NCI-H1436 treated with DMSO at 0.1 percent for 48 hours (cell line): ENCODE measurements around the gene MTUS2.
"Not testable (repeated sequence)": the region's sequence is repeated elsewhere in the genome, so short reads cannot be mapped to it uniquely, and the experiment has no call there.

Source experiments
- DNase-seq: peaks from one replicate; lab custom pipeline; 2025; lab: John Stamatoyannopoulos, UW

MTUS2 gene

DNA sequence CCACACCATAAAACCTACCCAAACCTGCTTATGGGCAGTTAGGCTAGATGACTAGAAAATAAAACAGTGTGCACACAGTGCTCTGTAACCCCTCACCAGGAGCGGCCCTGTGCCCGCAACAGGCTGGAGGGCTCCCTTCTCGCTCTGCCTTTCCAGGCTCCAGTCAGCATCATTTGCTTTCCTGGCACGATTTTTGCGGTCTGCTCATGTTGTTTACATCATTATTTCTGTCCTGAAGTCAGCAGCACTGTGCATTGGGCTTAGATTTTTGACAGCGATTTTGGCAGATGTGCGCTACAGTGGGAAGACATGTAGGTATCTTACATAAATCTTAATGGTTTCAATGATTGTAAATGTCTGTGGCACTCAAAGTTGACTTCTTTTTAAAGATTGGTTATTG is 344.0 kb downstream of the MTUS2 start:
- DNase-seq, result no peak

DNA sequence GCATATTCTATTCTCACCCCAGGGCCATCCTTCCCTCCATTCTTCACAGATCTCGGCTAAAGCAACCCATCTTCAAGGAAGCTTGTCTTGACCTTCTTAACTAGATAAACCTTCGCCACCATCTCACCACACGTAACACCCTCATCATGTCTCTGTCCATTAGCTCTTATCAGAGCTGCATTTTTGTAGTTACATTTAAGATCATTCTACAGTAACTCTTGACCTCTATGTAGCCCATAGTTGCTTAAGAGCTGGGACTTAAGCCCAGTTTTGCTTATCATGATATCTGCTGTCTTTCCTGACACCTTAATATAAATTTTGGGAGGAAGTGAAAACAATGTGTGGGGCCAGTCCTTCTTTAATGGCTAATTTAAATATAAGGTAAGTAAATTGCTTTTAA is 345.1 kb downstream of the MTUS2 start:
- DNase-seq, result no peak

DNA sequence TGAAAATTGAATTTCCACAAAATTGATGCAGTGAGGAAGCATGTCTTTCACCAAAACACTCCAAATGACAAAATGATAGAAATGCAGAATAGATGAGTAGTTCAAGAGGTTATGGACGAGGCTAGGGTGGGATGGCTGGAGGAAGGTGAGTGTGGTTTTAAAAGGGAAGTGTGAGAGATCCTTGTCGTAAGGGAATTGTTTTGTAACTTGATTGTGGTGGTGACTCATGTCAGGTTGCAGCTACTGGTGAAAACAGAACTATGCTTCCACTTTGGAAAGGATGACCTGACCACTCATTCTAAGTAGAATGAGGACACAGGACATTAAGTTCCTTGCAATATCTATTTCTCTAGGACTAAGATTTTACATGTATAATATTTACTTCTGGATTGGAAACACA is 345.7 kb downstream of the MTUS2 start:
- no peak for DNase-seq

DNA sequence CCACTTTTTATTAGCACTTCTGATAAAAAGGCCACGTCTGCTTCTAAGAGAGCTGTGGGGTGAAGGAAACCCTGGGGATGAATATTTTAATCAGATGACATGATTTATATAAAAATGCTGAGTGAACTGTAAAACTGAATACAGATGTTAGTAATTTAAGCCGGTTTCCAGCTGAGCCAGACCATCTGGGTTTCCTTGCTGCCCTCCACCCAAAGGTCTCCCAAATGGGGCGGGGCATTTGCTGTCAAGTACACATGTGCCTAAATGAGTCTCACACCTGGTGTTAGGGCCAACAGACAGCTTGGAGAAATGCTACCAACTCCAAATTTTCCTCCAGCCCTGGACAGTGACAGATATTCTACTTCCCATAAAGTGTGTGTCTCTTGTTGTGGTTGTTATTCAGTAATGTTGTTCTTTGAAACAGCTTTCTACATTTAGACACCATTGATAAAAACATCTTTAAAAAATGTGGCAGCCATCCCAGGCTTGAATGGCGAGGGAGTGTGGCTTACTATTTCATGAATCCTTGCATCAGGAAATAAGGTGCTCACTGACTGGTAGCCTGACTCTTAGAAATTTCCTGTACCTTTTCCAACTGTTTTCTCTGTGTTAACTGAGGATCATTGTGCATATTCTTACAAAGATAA is 350.4 kb downstream of the MTUS2 start:
- DNase-seq, result no peak

DNA sequence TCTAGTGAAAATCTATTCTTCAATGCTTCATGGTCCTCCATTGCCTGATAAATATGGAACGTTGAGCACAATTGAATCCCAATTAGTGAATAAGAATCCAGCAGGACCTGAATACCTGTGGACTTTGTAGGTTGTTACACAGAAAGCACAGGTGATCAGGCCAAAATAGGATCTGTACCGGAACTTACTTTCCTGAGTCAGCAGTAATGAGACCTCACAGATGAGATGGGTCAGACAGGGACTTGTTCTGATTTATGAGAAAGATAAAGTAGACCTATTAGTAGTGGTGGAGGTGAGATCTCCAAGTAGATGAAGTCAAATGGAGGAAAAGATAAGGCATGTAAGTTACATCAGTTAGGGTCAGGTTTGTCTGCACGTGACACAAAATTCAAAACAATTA is 351.1 kb downstream of the MTUS2 start:
- no peak for DNase-seq

DNA sequence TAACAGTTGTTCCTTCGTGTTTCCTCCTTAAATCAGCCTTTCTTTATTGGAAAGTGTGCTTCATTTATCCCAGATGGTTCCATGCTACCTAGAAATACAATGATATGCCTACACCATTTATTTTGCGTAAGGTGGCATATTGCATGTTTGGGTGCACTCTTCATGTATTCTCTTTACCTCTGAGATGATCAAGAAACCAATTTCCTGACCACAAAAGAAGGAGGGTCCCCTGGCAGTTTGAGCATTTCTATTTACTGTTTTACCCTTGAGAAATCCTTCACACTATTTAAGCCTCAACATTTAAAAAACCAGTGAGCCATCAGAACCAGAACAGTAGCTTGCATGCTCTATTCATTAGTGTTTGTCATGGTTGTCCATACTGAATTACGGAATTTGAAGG is 354.0 kb downstream of the MTUS2 start:
- DNase-seq, result no peak

DNA sequence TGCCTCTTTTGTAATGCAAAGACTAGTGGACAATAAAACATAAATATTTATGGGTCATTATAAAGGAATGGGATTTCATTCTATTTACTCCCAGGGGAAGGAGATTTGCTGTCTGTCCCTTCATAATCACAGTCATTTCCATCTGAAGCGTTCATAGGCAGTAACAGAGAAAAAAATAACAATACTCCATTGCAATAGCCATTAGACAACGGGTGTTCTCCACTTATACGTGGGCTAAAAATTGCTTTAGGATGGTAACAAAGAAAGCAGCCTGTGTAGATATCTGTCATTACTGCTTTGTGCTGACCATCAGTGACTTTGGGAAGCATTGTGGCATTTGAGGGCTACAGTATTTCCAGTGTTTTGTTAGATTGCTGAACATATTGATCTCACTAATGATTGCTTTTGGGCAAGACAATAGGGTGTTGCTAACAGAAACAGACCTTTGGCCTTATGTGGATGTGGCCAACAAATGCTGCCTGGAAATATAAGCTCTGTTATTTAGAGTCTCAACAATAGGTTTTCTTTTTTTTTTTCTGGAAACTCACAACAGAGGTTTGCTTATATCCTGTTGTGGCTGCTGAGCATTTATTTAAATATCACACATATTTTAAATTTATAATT is 355.2 kb downstream of the MTUS2 start:
- DNase-seq, result no peak

DNA sequence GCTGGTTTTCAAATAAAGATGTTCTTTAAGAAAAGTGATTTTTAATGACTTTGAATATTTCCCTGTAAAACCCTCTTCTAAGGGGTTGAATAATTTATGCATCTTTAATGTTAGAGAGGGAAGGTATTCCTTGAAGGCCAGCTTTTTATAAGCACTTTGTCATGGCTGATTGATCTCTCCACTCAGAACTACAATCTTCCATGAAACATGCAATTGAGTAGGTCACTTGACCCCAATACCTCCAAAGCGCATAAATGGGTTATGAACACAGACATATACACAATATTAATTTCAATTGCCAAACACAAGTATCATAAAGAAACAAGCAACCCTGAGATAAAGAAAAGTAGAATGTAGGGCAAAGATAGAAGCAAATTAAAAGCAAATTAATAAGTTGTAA is 359.9 kb downstream of the MTUS2 start:
- DNase-seq, result no peak

DNA sequence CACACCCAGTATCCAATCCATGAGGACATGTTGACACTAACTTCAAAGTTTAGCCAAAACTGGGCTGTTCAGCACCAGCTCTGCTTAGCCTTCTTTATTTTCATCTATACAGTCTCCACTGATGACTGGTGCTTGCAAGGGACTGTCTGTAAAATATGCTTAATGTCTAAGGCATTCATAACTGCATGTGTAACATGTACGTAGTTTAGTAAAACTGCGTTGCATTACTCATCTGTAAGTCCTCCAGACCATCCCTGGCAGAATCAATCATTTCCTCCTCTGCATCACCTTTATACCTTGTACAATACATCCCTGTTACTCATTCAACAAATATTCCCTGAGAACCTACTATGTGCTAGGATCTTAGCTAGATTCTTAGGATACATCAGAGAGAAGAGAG is 362.1 kb downstream of the MTUS2 start:
- no peak for DNase-seq

DNA sequence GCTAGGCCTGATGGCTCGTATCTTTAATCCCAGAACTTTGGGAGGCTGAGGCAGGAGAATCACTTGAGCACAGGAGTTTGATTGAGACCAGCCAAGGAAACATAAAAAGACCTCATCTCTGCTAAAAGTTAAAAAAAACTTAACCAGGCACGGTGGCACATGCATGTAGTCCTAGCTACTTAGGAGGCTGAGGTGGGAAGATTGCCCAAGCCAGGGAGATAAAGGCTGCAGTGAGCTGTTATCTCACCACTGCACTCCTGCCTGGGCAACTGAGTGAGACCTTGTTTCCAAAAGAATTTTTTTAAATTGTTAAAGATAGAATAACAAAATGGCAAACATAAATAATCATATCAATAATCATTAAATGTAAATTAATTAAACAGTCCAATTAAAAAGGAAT is 365.8 kb downstream of the MTUS2 start:
- DNase-seq, result no peak

DNA sequence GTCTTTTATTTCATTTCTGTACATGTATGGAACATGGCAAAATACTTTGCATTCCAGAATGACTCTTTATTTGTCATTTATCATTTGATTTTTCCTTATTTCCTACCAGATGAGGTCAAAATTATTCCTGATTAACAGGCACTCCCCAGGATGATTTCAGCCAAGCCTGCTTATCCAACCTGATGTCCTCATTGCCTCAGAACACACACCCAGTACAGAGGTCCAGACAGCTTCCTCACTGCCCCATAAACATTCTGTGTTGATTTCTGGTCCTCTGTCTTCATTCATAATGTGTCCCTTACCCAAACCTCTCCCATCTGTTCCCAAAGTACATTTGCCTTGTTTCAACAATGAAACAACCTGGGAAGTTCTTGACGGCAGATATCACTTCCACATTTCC is 367.4 kb downstream of the MTUS2 start:
- DNase-seq, result no peak

DNA sequence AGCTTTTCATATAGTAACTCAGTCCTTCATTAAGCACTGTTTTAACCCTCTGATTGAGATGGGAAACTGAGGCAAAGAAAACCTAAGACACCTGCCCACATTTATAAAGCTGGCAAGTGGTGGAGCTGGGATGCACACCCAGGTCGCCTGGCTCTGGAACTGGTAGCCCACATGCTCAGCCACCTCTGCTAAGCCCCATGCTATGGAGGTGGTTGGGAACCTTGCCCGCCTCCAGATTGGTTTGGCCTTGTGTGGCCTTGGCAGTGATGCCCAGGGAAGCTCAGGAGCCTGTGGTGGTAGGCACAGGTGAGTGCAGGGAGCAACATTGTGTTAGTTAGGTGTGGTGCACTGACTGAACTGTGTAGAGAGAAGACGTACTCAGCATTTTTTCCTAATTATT is 370.2 kb downstream of the MTUS2 start:
- no peak for DNase-seq

DNA sequence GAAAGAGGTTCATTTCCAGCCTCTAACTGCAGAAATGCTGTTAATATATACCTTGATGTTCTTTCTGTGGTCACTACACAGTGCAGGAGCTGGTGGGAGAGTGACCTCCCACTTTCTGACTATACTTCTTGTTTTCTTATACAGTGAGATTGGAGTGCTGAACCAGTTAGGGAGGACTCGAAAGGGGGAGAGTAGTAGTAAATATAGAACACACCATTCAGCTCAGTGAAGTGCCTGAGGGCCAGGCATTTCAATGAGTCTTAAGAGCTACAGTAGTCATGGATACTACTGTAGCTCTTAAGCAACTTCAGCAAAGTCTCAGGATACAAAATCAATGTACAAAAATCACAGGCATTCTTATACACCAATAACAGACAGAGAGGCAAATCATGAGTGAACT is 372.9 kb downstream of the MTUS2 start:
- DNase-seq, result no peak

DNA sequence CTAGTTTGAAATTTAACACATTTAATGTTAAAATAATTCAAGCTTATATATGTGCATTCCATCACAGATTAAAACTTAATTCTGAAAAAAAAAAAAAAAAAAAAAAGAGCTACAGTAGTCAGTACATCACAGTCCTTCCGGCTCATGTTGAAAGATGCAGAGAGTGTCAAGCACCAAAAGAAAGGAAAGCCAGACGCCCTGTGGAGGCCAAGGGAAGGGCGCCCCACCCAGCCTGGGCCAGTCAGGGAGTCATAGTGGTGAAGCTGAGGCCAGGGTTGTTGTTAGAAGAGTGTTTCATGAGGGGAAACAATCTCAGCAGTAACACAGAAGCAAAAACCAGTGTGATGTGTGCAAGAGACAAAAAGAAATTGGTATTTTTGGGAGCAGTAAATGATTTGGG is 375.3 kb downstream of the MTUS2 start:
- DNase-seq, result no peak

DNA sequence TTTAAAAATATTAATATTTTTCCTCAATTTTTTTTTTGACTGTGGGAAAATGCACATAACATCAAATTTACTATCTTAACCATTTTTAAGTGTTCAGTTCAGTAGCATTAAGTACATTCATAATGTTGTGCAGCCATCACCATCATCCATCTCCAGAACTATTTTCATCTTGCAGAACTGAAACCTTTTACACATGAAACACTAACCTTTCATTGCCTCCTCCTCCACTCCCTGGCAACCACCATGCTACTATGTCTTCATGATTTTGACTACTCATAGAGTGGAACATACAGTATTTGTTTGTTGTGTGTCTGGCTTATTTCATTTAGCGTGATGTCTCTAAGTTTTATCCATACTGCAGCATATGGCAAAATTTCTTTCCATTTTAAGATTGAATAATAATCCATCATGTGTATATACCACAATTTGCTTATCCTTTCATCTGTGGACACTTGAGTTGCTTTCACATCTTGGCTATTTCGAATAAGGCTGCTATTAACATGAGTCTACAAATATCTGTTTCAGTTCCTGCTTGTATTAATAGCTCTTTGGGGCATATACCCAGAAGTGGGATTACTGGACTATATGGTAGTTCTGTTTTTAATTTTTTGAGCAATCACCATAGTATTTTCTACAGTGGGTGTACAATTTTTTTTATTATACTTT is 376.4 kb downstream of the MTUS2 start:
- DNase-seq, result no peak

DNA sequence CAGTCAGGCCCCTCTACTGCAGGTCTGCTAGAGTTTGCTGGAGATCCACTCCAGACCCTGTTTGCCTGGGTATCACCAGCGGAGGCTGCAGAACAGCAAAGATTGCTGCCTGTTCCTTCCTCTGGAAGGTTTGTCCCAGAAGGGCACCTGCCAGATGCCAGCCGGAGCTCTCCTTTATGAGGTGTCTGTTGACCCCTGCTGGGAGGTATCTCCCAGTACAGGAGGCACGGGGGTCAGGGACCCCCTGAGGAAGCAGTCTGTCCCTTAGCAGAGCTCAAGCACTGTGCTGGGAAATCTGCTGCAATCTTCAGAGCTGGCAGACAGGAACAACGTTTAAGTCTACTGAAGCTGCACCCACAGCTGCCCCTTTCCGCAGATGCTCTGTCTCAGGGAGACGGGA is 382.6 kb downstream of the MTUS2 start:
- DNase-seq, result not testable (repeated sequence)

DNA sequence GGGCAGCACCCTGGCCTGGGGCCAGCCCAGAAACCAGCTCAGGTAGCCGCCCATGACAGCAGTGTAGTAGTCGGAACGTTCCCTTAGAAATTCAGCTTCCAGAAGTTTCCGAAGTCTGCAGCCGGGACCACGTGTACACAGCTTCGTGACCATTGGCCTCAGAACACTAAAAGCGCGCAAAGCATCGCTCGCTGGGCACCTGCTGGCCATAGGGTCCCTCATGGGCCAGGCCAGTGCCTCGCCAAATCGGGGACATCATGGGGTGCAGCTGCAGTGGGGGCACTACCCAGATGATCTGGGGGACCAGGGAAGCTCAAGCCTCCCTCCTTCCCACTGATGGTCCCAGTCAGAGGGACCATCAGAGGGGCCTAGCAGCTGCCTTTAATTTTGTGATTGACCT is 384.5 kb downstream of the MTUS2 start:
- DNase-seq, result no peak

DNA sequence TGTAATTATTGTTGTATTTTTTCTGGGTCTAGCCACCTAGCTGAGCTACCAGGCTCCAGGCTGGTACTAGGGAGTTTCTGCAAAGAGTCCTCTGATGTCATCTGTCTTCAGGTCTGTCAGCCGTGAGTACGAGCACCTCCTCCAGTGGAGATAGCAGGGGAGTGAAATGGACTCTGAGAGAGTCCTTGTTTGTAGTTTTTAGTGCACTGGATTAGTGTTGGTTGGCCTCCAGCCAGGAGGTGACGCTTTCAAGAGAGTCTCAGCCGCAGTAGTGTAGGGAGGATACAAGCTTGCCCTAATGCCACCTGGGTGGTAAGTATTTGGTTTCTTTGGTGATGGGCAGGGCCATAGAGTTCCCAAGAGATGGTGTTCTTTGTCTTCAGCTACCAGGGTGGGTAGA is 390.5 kb downstream of the MTUS2 start:
- no peak for DNase-seq

DNA sequence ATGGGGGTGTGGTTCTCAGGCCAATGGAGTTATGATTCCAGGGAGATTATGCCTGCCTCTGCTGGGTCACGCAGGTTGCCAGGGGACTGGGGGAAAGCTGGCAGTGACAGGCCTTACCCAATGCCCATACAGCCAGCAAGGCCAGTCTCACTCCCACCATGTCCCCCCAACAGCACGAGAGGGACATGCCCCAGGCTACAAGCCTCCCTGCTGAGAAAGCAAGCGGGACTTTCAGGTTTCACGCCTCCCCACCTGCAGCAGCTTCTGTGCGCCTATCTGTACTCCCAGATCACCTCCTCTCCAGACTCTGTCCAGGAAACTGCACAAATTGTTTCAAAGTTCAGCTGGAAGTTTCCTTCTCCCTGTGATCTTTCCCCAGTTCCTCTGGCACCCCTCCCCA is 391.0 kb downstream of the MTUS2 start:
- DNase-seq, result not testable (repeated sequence)

DNA sequence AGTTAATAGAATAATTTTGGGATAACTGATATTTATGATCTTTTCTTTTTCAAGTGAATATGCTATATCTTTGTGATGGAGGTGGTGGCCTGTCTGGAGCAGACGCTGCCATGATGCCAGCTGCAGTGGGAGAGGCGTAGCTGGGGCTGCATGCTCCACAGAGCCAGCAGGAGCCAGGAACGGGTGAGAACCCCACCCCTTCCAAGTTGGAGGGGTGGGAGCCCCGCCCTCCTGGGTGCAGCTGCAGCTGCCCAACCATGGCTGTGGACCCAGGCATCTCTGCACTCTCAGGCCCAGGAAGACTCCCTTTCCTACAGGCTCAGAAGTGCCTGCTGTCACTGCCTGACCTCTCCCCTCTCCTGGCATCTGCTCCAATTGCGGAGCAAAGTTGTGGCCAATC is 402.3 kb downstream of the MTUS2 start:
- no peak for DNase-seq

DNA sequence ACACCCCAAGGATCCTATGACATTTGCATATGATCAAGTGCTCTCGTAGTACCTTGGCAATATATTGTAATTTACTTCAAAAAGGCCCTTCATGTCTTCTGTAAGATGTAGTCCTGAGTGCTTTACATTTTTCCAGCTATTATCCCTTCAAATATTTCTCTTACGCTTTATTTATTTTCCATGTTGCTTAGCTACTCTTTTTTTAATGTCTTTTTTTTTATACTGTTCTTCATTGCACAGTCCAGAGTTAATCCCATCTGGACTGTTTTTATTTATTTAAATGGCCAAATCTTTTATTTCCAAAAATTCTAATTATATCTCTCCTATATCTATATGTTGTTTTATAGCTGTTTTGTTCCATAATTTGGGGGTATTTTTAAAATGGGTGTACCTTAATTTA is 404.1 kb downstream of the MTUS2 start:
- no peak for DNase-seq

DNA sequence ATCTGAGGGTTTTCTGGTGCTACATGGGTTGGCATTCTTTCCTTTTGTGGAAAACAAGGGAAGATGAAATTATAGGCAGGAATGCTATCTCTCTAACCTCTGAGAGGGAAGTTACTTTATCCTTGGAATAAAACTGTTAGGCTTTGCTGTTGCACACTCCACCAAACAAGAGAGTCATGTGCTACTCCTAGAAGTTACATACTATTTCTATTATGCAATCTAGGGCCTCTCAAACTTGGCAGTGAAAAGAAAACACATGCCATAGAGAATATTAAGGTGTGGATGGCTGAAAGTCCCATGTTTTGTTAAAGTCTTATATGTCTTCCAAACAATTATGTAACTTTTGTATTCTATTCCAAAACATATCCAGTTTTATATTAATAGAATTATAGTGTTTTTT is 407.4 kb downstream of the MTUS2 start:
- DNase-seq, result no peak

DNA sequence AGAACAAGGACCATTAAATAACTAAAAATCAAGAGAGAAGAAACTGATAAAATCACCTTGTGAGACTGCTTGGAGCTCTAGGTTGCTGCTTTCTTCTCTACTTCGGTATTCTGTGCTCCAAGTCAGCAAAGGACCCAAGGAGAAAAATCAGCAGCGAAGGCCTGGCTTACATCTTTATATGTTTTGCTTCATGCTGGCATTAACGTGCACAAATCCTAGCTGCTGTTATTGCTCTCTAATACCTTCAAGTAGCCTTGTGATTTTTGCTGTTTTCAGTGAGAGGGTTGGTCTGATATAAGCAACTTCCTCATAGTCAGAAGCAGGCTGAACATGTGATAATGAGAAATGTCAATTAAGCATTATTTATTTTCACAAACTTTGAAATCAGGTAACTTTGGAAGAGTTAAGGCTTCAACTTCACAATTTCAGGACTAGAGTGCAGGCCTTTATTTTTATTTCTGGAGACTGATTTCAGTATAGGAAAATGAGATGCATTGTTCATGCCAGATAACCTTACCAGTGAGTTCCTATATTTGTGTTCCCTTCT is 410.2 kb downstream of the MTUS2 start:
- DNase-seq, result no peak
